ENCODE measurements around the gene PGS1.
"Not testable (repeated sequence)": the region's sequence is repeated elsewhere in the genome, so short reads cannot be mapped to it uniquely, and the experiment has no call there.

Gene PGS1

GRCh38 chr17:78441271-78441971 lies 63.0 kb downstream of the PGS1 start:
- in situ Hi-C loops (cut with MboI; ENCODE audit: low sequenced_read_pairs), result no loop called here

DNA sequence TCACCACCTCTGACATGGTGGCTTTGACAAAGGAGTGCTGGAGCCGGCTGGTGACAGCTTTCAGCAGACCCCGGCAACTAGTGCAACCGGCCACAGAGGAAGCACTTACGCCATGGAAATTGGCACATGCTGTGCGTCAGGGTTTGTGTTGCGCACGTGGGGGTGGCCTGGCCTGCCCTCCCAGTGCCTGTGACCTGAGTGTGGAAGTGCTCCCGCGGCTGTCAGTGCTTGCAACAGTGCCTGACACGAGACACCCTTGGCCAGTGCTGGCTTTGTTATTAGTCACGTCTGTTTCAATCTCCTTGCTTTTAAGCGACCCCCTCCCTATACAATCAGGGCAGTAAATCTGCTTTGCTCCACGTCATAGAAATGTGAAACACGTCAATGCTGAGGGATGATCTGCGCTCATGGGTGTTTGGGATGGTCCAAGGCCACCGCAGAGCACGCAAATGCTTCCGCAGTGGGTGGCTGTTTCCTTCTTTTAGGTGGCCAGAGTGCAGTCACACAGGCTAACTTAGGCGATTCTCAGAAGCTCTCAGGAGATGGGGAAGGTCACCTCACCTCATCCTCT lies 64.3 kb downstream of the PGS1 start:
- in situ Hi-C loops (cut with MboI; ENCODE audit: low sequenced_read_pairs), result no loop called here

GRCh38 chr17:78444392-78444791 lies 65.9 kb downstream of the PGS1 start:
- in situ Hi-C loops (cut with MboI; ENCODE audit: low sequenced_read_pairs), result no loop called here

GRCh38 chr17:78446833-78447232 lies 68.4 kb downstream of the PGS1 start:
- in situ Hi-C loops (cut with MboI; ENCODE audit: low sequenced_read_pairs), result no loop called here

DNA sequence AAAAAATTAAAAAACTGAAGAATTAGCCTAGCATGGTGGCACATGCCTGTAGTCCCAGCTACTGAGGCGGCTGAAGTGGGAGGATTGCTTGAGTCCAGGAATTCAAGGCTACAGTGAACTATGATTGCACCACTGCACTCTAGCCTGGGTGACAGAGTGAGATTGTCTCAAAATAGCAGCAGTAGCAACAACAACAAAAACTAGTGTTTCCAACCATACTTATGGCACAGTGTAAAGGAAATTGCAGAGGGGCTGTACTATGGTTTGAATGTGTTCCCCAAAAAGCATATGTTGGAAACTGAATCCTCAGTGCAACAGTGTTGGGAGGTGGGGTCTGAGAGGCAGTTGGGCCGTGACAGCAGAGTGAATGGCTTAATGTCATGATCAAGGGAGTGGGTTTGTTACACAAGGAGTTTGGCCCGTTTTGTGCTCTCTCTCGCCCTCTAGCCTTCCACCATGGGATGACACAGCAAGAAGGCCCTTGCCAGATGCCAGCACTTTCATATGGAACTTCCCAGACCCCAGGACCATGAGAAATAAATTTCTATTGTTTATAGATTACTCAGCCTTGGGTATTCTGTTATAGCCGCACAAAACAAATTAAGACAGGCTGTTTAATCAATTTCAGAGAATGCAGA lies 70.0 kb downstream of the PGS1 start:
- in situ Hi-C loops (cut with MboI; ENCODE audit: low sequenced_read_pairs), result no loop called here

DNA sequence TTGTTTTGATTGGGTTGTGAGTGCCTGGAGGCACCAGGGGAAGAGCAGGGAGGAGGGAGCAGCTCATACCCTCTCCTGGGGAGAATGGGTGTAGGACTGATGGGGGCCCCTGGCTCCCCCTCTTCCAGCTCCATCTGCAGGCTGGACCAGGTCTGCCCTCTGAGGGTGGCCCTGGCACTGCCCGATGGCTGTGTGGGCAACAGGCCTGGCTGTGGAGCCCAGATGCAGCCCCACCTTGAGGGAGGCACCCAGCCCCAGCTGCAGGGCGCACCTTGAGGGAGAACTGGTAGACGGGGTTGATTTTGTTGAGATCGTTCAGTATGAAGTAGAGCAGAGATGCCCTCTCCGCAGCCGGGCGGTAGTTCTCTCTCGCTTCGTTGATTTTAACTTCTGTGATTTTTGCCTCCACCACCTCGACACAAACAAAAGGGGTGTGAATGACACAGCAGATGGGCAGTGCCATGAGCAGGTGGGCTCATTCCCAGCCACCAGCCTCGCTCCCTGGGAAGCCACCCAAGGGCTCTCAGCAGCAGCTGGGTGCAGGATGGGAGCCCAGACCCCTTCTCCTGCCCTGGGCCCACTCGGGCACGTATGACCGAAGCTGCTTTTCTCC lies 71.6 kb downstream of the PGS1 start:
- in situ Hi-C loops (cut with MboI; ENCODE audit: low sequenced_read_pairs), result no loop called here

- in situ Hi-C loops (cut with MboI; ENCODE audit: low sequenced_read_pairs), result no loop called here
Measured at GRCh38 chr17:78450696-78451345, 72.4 kb downstream of the PGS1 start.

GRCh38 chr17:78451753-78452152 lies 73.3 kb downstream of the PGS1 start:
- in situ Hi-C loops (cut with MboI; ENCODE audit: low sequenced_read_pairs), result no loop called here

DNA sequence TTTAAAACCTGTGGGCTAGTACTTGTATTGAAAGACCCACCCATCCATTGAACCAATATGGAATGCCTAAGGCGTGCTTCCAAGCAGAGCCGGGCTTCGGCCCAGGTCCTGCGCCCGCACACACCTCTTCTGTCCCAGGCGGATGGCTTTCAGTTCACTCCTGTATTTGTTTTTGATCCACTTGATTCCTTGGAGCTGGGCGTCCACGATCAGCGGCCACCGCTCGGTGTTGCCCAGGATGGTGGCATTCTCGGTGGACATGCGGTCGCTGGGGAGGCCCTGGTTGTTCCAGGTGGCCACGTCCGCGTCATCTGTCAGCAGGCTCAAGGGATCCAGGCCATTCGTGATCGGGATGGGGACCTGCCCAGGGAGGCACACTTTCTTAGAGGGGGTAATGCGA lies 75.9 kb downstream of the PGS1 start:
- in situ Hi-C loops (cut with MboI; ENCODE audit: low sequenced_read_pairs), result no loop called here

GRCh38 chr17:78458091-78458490 lies 79.6 kb downstream of the PGS1 start:
- in situ Hi-C loops (cut with MboI; ENCODE audit: low sequenced_read_pairs), result no loop called here

GRCh38 chr17:78458736-78459335 lies 80.4 kb downstream of the PGS1 start:
- in situ Hi-C loops (cut with MboI; ENCODE audit: low sequenced_read_pairs), result no loop called here

GRCh38 chr17:78459696-78460095 lies 81.2 kb downstream of the PGS1 start:
- in situ Hi-C loops (cut with MboI; ENCODE audit: low sequenced_read_pairs), result no loop called here

GRCh38 chr17:78460176-78460675 lies 81.8 kb downstream of the PGS1 start:
- in situ Hi-C loops (cut with MboI; ENCODE audit: low sequenced_read_pairs), result no loop called here

DNA sequence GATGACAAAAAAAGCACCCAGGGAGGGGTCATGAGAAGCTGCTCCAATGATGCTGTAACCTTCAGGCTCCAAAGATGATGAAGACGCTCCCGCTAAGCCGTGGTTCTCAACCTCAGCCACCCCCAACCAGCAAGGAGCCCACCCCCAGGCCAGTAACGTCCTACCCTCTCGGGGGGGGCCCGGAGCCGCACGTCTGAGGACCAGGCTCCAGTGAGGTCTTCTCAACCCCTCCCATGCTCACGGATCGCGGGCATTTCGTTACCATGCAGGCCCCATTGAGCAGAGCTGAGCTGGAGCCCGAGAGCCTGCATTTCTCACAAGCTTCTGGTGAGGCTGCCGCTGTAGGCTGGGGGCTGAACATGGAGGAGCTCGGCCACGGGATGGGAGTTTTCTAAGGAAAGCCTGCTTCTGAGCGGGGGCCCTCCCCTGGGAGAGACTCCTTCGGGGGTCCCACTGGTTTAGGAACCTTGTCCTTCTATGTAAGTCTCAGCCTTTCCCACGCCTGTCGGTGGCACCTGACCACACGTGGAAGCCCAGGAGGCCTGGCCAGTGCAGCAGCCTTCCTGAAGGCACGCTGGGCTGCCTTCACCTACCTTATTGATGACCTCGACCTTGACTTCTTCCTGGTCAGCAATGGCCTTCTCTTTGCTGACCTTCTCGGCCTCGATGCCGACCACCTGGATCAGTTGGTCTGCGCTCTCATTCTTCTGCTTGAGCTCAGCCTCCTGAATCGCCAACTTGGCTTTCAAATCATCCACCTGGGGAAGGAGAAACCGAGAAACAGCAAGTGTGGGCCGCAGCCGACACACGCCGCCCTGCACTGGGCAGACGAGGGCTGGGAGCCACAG lies 82.7 kb downstream of the PGS1 start:
- in situ Hi-C loops (cut with MboI; ENCODE audit: low sequenced_read_pairs), result no loop called here

GRCh38 chr17:78461799-78462053 lies 83.3 kb downstream of the PGS1 start:
- in situ Hi-C loops (cut with MboI; ENCODE audit: low sequenced_read_pairs), result no loop called here

DNA sequence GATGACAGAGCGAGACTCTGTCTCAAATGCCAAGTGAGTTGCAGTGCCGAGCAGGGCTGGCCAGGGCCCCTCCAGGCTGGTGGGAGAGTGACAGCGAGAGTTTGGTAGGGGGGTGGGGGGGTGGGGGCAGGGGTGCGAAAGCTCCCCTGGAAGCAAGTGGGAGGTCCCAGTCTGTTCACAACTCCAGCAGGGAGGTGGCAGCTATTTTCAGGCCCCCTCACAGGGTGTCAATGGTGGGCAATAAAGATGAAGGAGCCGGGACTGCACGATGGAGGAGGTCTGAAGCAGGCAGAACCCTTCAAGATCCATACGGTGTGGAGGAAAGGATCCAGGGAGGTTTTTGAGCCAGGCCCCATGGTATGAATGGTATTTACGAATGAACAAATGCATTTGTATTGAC lies 83.7 kb downstream of the PGS1 start:
- in situ Hi-C loops (cut with MboI; ENCODE audit: low sequenced_read_pairs), result no loop called here

- in situ Hi-C loops (cut with MboI; ENCODE audit: low sequenced_read_pairs), result not testable (repeated sequence)
Measured at GRCh38 chr17:78466109-78466785, 87.8 kb downstream of the PGS1 start.

DNA sequence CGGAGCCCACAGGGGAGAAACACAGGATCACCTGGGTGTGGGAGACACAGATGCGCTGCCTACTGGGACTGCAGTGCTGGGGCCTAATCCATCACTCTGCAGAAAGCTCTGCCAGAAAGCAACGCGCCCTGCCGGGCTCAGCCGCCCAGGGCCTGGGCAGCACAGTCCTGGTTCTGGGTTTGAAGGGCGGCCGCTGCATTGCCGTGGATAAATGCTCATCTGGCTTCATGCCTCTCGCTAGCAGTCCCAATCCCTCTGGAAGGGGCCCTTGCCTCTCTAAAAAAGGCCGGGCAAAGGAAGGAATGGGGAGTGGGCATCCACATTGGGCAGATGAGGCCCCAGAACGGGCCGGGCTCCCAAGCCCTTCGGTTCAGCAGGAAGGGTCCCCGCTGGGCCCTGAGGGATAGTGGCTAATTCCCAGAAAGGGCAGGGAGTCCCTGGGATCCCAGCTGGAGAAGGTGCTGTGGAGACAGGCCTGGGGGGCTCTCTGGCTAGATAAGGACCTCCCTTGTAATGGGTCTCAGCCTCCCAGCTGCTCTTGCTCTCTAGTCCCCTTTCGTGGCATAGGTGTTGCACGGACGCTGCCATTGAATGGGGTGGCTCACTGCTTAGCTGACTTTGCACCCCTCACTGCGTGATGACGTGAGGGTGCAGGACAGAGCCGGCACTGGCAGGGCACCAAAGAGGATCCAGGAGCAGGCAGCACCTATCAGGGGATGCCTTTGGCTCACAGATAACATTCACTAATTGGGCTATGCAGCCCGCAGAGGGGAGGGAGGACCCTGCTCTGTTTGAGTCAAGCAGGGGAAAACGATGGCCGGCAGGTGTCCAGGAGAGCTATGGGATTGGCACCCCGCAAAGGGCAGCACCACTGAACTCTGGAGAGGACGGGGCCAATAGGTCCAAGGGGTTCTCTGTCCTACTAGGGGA lies 88.6 kb downstream of the PGS1 start:
- in situ Hi-C loops (cut with MboI; ENCODE audit: low sequenced_read_pairs), result no loop called here

DNA sequence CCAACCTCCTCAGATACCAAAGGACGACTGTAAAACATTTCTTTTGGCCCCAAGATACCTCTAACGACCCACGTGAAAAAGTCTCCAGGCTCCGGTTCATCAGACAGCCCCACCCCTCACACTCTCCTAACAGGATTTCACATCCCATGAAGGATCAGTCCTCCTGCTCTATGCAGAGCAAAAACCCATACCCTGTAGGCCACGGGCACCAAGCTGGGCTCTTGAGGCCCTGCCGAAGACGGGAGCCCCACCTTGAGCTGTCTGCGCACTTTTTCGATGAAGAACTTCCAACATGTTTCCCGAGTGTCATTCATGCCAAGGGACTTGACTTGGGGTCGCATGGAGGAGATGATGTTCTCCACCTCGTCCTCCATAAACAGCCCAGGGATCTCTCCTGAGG lies 89.9 kb downstream of the PGS1 start:
- in situ Hi-C loops (cut with MboI; ENCODE audit: low sequenced_read_pairs), result no loop called here
